HS-5 (cell line): ENCODE measurements around the gene PAPPA2.
A peak's percentile ranks its signal among the peaks of the same experiment; 100 is the strongest.

Experiments
- DNase-seq: peaks from one replicate; pipeline ENCODE4 v3.0.0-alpha.2; 2012; ENCODE audit warnings: low read depth

The PAPPA2 gene

DNA sequence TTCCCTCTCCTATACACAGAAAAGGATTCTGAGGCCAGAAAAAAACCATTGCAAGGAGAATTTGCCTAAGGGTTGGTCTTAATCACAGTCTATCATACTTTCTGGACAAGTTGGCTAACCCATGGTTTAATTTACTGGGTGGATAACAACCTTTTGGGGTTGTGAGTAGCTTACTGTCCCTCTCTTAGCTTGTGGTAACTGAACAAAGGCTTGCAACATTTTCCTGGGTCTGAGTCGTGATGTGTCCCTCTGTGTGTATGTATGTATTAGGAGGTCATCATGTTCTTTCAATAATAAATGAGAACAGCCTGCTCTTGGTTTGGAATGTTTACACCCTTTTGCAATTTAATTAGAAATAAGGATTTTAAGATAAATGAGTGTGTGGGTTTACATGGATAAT is 36.7 kb downstream of the PAPPA2 start:
- no peak for DNase-seq

DNA sequence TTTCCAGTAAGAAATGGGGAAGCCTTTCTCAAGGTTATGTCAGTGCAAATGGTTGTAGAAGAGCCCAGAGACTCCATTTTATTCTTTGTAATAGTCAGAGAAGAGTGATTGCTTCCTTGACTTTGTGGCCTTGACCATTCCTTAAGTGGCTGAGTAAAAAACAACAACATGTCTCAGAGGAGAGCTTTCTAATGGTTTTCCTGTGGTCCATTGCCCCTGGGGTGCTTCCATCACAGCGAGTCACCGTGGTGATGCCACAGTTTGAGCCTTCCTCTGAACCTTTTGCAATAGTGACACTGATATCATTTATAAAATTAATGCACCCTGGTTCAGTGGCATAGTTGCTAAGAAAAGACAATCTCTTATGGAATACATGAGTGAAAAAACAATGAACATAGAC is 38.6 kb downstream of the PAPPA2 start:
- DNase-seq: no peak

DNA sequence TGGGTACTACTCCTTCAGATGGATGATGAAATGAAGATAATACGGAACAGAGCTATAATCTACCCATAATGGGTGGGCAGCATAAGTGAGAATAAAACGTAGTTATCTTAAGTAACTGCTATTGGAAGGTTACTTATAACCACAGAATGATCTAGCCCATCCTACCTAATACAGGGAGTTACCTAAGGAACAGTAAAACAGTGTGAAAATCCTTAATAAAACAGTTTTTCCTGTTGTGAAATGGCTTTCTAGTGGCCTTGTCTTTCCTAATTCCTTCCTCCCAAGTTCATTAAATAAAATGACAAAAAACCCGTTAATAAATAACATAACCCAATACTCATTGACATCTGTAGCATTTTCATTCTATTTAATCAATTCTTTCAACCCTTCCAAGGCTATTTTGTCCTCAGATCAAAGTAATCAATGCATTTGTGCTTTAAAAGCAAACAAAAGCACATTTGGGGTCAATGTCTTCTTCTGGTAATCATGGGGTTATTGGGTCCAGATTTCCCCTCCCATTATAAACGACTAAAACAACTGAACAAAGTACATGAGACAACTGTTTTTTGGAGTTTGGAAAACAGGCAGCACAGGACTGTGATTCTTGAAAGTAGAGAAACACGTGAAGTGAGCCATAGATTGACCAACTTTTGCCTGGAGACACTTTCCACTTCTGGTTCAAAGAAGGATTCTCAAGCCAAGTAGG is 42.0 kb downstream of the PAPPA2 start:
- no peak for DNase-seq

DNA sequence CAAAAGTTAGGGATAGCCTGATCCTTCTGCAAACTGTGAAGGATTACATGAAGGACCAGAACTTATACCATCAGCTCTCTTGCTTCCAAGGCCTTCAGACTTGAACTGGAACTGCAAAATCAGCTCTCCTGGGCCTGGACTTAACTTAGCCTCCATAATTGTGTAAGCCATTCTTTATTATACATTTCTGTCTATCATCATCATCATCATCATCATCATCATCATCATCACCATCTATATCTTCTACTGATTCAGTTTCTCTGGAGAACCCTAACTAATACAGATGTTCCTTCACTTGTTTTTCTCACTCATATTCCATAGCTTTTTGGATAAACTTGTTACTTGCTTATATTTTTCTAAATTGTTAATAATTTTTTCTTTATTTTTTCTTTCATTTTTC is 50.0 kb downstream of the PAPPA2 start:
- no peak for DNase-seq

GRCh38 chr1:176515310-176515709 is 52.3 kb downstream of the PAPPA2 start:
- DNase-seq: peak; percentile 52

GRCh38 chr1:176517484-176517883 is 54.5 kb downstream of the PAPPA2 start:
- peak; percentile 14 for DNase-seq

GRCh38 chr1:176521211-176521610 is 58.2 kb downstream of the PAPPA2 start:
- no peak for DNase-seq

GRCh38 chr1:176522310-176522845 is 59.4 kb downstream of the PAPPA2 start:
- no peak for DNase-seq

DNA sequence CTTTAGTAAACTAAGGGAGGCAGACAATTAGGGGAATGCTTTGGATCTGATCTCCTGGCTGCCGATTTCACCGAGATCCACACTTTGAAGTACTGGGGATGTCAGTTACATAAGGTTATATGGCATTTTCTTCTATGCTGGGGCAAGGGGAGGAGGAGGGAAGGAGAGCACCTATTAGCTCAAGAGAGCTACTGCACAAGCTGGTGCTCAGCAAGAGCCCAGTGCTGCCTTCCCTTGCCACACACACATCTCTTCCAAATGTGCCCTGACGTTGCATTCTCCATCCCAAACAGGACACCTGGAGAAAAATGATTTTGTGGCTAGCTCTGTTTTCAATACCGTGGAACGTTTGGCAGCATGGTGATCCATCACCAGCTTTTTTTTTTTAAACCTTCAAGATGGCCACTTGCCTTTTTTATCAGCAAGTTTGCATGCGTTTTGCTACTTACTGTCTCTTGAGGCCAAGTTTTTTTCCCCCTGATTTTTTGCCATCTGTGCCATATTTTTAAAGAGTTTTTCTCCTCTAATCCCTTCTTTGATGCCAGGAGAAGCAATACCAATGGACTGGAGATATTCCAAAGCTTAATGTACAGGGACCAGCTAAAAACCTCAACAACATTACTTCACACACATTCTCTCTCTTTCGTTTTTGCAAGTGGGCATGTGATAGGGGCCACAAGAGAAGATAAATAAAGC is 66.6 kb downstream of the PAPPA2 start:
- no peak for DNase-seq

DNA sequence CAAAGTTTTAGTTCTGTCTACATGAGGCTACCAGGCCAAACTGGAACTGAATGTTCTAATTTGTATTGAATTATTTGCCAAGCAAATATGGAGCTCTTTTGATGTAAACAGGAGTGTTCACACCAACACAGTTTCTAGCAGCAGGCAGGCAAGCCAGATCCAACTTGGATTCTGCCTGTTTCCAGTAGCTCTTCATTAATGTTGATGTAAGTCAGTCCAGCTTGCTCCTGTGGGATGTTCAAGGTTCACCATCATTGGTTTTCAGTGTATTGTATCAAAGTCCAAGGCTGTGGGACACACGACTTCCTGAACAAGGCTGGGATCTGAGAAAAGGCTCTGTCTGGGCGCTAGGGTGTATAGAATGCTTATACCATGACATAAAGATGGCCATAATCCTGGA is 68.1 kb downstream of the PAPPA2 start:
- DNase-seq: no peak

GRCh38 chr1:176531921-176532897 is 69.2 kb downstream of the PAPPA2 start:
- no peak for DNase-seq

GRCh38 chr1:176533020-176533419 is 70.0 kb downstream of the PAPPA2 start:
- DNase-seq: no peak

DNA sequence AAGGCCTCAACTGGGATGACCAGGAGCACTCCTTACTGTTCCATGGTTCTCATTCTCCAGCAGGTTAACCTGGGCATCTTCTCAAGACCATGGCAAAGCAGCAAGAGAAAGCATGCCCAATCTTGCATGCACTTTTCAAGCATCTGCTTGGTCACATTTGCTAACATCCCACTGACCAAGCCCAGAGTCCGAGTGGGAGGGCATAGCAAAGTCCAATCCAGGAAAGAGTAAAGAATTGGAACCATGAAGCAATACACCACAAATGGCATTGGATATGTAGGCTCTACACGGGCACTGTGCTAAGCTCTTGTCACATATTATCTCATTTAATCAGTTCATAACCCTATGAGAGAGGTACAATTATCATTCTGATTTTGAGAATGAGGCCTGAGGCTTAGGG is 73.6 kb downstream of the PAPPA2 start:
- no peak for DNase-seq

DNA sequence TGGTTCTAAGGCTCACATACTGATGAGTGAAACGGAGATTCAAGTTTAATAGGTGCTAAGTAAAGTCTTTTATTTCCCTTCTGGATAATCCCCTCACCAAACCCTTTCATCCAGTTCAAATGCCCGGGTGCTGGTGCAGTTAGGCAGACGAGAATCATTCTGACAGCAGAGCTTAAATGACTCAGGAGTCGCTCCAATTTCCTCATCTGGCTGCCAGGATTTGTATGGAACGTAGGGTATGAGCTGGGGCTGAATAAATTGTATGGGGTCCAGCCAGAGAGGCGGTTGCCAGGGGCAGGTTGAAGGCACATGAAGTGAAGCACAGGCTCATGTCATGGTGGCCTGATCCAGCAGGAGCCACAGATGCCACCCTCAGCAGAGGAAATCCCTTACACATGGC is 76.0 kb downstream of the PAPPA2 start:
- DNase-seq: no peak

DNA sequence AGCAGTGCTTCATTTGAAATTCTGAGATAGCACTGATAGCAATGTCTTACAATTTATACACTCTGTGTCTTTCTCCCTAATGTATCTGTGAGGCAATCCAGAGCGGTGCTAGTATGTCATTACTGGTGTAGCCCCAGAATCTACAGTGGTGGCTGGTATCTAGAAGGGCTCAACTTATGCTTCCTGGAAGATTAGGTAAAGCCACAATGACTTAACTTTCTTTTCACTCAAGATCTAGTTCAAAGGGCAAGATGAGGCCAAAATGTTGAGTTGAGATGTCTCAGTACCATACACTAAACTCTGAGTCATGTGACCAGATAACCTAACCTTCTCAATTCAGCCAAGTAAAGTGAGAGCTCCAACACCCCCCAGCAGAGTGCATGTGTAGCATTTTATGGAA is 77.5 kb downstream of the PAPPA2 start:
- DNase-seq: no peak

DNA sequence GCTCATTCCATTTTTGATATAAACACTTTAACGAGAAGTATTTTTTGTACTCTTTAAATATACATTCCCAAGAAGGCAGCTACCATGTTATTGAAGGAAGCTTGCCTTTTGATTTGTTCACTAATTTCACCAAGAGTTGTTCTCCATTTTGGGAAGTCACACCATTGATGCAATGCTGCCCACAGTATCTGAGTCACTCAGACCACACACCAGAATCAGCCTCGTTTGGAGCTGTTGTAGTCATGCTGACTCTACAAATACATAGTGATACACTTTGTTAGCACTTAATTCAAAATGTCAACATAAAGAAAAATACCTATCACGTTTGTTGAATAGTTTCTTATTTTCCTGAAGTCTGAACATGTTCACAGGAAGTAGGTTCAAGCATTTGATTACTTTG is 78.7 kb downstream of the PAPPA2 start:
- DNase-seq: no peak

- DNase-seq: no peak
Measured at GRCh38 chr1:176542352-176542751, 79.4 kb downstream of the PAPPA2 start.

DNA sequence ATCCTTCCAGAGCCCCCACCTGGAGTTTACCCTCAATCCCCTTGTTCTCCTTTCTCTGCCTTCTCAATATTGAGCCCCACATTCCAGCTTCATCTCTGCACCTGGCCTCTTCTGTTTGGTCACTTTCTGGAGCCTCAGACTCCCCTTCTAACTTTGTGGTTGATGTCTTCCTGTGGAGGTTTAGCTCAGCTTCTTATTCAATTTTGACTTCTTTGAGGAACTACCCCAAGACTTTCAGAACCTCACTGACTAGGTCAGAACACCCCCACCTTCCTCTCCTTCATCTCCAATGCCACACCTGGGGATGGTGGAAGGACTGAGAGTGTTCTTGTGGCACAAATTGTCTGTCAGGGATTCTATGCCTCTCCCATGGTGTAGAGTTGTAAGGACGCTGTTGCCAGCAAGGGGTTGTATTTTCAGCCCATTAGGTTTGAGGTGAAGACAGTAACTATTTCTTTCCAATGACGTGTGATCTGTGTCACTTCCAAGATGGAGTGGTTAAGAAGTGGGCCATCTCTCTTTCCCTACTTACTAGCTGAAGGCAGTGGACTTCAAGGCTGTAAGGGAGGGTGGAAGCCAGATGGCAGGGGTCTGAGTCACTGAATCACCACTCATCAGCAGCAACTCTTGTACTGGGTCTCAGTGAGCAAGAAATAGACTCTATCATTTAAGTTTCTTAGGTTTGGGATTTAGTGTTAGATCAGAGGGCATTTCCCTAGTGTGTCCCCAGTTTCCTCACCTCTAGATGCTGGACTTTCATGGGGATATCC is 80.6 kb downstream of the PAPPA2 start:
- DNase-seq: no peak

GRCh38 chr1:176545034-176545639 is 82.2 kb downstream of the PAPPA2 start:
- DNase-seq: no peak

- no peak for DNase-seq
Measured at GRCh38 chr1:176546825-176547224, 83.8 kb downstream of the PAPPA2 start.

GRCh38 chr1:176551146-176551545 is 88.2 kb downstream of the PAPPA2 start:
- DNase-seq: no peak
